Epithelial cell of proximal tubule (primary cell): ENCODE measurements around the gene NBAS. TPM values are rescaled to one million over a fixed set of nuclear protein-coding genes. Genes with fewer than 3 reads are reported as not detected.

Experiments
- DNase-seq: peaks from one replicate; pipeline ENCODE4 v3.0.0-alpha.2; 2011; ENCODE audit warnings: low read depth
- H3K4me3 ChIP-seq: 2 replicates; pipeline ENCODE4 v1.5.1; 2011; ENCODE audit warnings: low read depth, mild to moderate bottlenecking, low read length
- CTCF ChIP-seq: conservative IDR thresholded peaks from 2 replicates; pipeline ENCODE4 v1.5.1; 2012; ENCODE audit warnings: low read depth, mild to moderate bottlenecking, low read length
- total RNA-seq: library from RNA; depleted of rRNA; stranded (reverse); fragments of >200 nt; gene quantifications from 2 replicates; pipeline ENCODE4 v1.2.3, GENCODE V29; 2015

NBAS gene
- total RNA-seq, 1 donor from 2014 or later = 48.4 TPM

- no peak overlapping the region for H3K4me3 ChIP-seq
- TF ChIP-seq CTCF = peak; percentile 31
- DNase-seq = no peak
Measured at GRCh38 chr2:15189216-15189615, 371.9 kb downstream of the NBAS start.

GRCh38 chr2:15187702-15188101 lies 373.4 kb downstream of the NBAS start:
- no peak for DNase-seq
- no peak for TF ChIP-seq CTCF
- no peak overlapping the region for H3K4me3 ChIP-seq

- DNase-seq = no peak
- no peak overlapping the region for H3K4me3 ChIP-seq
Measured at GRCh38 chr2:15186118-15186517, 375.0 kb downstream of the NBAS start.

GRCh38 chr2:15184491-15184890 lies 376.6 kb downstream of the NBAS start:
- TF ChIP-seq CTCF = no peak
- no peak for DNase-seq
- no peak overlapping the region for H3K4me3 ChIP-seq

More at GRCh38 chr2:15186118-15186517, 375.0 kb downstream of the NBAS start:
- no peak for TF ChIP-seq CTCF

GRCh38 chr2:15182275-15182674 lies 378.9 kb downstream of the NBAS start:
- no peak for DNase-seq
- TF ChIP-seq CTCF = no peak
- H3K4me3 ChIP-seq = no peak overlapping the region

GRCh38 chr2:15181092-15181745 lies 379.9 kb downstream of the NBAS start:
- H3K4me3 ChIP-seq = no peak overlapping the region
- DNase-seq = no peak
- no peak for TF ChIP-seq CTCF

GRCh38 chr2:15180379-15180778 lies 380.8 kb downstream of the NBAS start:
- no peak overlapping the region for H3K4me3 ChIP-seq
- no peak for DNase-seq
- no peak for TF ChIP-seq CTCF
